EL (cell line): ENCODE measurements around the gene PLCB4.
"Not testable (repeated sequence)": the region's sequence is repeated elsewhere in the genome, so short reads cannot be mapped to it uniquely, and the experiment has no call there.

Experiments
- DNase-seq: peaks from one replicate; pipeline ENCODE4 v3.0.0-alpha.2; 2016

Gene PLCB4

DNA sequence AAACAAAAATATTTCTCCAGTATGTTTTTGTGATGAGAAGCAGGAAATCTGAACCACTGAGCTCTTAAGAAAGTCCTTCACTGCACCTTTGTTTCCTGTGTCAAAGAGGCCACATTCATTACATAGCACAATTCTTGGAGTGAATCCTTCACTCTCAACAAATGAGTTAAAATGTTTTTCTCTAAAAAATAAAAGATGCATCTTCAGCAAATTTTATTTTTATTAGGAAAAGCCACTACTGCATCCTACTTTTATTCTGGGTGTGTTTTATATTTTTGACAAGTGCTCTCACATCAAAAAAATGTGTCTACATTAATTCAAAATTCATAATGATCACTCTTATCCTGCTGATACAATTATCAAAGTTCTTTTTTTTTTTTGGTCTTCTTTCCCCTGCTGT is 76.3 kb downstream of the PLCB4 start:
- no peak for DNase-seq

DNA sequence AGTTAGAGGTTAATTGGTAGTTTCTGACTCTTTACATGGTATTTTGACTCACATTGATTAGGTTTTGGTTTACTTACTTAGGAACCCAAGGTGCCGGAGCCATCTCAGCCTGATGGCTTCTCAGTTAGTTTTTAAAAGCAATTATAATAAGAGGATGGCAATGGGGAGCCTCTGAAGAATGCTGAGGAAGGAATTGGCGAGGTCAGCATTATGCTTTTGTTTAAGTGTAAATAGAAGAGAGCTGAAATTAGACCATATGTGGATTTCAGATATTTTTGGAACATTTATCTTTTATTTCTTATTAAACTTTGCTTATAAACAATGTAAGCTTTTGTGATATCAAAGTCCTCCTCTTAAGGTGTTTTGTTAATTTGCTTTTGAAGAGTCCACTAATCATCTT is 77.8 kb downstream of the PLCB4 start:
- DNase-seq, result no peak

DNA sequence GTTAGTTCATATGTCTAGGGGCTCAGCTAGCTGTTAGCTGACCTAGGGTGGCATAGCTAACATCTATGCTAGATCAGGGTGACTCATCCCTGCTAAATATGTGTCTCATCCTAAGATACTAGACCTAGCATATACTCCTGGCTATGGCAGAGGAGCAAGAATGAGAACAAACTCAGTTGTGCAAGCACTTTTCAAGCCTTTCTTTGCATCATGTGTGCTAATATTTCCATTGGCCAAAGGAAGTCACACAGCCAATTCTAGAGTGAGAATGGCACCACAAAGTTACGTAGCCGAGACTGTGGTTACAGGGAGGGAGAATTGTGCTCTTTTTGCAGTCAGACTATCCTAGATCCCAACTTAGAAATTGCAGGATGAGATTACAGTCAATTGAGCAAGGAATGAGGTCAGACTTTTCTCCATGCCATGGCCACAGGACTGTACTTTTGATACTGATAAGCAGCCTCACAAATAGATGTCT is 78.7 kb downstream of the PLCB4 start:
- peak; percentile 77 for DNase-seq

DNA sequence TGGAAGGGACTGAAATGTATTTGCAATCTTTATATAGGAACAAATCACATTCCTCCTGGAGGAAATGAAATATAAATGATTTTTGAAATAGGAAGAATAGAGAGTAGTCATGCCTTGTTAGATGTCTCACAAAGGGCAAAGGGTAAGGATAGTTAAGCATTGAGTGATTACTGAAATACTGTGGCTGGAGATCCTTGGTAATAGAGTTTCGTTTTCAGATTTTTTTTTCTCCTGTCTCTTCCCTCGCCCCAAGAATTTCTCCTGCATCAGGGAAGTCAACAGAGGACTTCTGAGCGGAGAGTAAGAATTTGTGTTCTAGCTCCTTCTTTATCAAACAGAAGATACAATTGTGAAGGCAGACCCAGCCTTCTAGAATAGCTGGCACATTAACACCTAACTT is 79.4 kb downstream of the PLCB4 start:
- no peak for DNase-seq

DNA sequence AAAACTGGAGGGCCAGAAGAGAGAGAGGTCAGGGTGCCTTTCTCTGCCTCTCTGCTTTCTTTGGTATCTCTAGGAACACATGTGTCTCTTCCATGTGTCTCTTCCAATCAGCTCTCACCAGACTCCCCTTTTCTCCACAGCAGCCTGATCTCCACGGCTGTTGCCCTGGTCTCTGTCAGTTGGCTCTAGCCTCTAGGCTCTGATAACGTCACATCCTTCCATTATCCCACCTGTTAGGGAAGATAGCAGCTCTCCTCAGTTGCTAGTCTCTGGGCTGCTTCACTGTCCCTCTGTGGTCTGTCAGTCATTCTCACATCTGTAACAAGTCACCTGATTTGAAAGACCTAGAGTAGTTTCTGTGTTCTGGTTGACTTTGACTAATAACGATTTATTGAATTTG is 80.2 kb downstream of the PLCB4 start:
- no peak for DNase-seq

DNA sequence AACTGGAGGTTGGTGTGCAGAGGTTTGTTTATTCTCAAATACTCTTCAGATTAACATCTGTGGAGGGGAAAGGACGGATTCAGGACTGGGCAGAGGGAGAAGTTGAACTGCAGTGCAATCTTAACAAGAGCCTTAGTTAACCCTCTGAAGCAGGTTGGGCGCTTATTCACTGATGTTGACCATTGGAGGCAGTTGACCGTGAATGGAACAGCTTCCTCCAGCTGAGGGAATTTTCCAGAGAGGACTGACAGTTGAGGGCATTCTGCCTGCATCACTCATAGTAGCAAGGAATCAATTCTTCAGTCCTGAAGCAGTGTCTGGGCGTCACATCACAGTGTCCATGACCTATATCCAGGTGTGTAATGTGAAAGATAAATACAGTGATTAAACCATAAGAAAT is 80.9 kb downstream of the PLCB4 start:
- no peak for DNase-seq

DNA sequence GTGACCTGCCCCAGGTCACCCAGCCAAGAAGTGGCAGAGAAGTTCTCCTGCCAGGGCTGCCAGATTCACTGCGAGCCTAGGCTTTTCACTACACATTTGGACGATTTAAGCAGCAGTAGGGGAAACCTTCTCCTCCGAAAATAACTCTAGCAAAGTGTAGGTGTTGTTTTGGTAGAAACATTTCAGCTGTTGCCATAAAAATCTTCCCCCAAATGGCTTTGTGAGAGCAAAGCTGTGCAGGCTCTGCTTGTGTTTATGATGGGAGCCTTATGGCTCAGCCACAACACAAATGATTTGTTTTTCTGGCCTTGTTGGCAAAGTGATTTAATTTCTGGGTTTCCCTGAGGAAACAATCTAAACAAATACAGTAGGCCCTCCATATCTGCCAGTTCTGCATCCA is 81.8 kb downstream of the PLCB4 start:
- no peak for DNase-seq

DNA sequence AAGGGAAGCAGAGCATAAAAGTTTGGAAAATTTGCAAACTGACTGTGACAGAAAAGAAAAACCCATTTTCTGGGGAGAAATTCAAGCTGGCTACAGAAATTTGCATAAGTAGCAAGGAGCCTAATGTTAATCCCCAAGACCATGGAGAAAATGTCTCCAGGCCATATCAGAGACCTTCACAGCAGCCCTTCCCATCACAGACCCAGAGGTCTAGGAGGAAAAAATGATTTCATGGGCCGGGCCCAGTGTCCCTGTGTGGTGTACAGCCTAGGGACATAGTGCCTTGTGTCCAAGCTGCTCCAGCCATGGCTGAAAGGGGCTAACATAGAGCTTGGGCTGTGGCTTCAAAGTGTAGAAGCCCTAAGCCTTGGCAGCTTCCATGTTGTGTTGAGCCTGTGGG is 83.3 kb downstream of the PLCB4 start:
- DNase-seq, result not testable (repeated sequence)

DNA sequence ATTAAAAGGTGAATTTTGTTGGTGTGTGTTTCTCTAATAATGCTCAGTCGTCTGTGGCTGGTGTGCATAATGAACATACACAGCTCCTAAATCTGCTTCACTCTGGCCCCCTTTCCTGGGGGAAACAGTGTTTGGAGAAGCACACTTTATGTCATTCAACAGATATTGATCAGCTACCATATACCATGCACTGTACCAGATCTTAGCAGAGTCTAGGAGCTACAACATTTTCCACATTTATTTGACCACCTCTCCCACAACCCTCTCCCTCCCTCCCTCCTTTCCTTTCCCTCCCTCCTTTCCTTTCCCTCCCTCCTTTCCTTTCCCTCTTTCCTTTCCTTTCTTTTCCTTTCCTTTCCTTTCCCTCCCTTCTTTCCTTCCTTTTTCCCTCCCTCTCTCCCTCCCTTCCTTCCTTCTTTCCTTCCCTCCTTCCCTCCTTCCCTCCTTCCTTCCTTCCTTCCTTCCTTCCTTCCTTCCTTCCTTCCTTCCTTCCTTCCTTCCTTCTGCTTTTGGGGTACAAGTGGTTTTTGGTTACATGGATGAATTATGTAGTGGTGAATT is 85.7 kb downstream of the PLCB4 start:
- no peak for DNase-seq

DNA sequence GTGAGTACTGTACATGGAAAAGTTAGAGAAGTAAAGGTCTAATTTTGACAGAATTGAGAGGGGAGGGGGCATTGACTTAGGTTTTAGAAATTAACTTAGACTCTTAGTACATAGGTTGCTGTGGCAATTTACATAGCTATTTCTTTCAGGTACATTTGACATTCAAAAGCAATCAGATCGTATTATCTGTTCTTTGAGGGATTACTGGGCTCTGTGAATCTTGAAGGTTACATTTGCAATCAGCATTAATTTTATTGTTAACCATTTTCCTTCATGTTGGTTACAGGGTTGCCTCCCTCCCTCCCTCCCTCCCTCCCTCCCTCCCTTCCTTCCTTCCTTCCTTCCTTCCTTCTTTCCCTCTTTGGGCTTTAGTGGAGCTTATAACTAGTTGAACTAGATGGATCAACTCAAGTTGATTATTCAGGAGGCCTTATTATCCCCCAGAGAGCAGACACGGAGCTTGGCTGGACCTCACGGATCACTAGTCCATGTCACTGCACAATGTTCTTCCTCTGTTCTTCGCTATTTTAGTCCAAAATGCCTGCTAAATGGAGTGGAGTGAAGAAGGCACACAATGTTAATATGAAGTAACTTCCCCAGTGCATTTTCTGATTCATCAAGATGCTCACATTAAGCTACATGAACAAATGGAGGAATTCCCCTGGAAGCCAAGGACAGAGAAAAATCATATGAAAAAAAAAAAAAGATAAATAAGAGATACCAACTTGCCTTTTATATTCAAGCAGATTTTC is 87.8 kb downstream of the PLCB4 start:
- no peak for DNase-seq

DNA sequence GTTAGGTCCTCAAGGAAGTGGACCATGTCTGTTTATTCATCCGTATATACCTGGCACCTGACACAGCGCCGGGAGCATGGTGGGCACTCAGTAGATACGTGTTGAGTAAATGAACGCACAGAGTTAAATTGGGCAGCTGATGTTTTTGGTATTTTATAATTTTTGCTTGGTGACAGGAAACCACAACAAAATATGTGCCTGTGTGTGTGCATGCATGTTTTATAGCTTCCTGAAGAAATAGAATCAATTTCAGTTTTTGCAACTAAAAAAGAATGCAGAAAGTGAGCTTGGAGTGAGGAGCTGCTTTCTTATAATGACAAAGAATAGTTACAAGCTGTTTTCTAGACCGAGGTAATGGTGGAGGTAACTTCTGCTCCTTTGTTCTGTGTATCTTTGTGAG is 91.4 kb downstream of the PLCB4 start:
- DNase-seq, result no peak

DNA sequence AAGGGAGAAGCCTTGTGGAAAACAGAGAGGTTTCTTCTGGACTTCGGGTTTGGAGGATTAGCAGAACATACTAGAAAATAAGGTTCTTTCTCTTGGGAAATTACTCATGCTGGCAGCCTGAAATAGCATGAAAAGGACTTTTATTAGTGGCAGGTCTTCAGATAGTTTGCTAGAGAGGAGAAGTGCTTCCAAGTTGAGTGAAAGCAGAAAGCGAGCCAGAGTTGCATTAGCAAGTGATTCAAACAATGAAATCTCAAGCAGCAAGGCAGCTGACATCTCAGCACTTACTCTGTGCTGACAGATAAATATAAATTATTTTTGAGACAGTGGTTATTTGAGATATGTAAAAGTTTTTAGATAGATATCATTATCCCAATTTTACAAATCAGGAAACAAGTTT is 91.9 kb downstream of the PLCB4 start:
- DNase-seq, result no peak

DNA sequence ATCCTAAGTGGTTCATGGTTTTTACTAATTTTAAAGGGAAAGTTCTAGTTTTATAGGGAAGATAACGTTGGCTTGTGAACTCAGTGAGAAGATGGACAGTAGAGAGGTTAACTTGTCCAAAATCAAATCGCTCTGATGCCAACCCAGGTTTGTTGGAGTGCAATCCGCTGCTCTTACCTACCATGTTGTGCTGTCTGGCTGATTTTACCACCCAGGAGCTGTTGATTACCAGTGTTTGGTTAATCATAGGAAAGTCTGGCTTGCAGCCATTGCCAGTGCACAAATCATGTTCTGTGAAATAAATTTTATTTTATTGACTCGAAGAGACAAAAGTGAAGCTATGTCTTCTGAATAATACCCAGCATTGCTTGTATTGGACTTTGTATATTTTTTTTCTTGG is 92.4 kb downstream of the PLCB4 start:
- DNase-seq, result no peak

DNA sequence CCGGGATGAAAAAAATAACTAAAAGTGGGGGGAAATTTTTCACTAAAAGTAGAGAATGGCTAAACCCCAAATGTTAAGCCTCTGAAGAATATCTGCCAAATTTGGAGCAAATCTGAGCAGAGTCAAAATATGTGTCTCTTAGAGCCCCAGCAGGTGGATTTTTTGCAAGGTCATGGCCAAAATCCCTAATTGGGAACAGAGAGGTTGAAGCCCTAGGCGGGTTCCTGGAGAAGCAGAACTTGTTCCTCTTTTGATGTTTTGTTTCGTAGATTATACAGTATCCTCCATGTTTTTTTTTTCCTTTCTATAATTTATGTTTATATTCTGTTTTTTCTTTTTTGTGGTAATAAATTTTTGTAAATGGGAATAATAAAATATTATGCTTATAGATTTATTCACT is 94.4 kb downstream of the PLCB4 start:
- DNase-seq, result no peak

DNA sequence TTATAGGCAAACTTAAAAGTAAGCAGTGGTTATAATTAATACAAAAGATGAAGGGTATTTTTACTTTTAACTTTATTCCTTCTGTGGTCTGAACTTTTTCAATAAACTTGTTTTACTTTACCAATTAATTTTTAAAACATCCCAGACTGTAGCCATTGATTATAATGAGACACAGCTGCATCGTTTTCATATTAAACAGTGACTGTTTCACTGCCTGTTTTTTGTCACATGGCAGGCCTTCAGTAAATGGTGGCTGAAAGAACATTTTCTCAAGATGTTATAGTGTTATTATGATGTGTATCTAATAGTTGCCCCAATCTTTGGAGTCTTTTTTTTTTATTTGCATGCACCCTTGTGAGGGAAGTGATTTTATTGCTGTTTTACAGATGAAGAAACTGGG is 95.1 kb downstream of the PLCB4 start:
- no peak for DNase-seq

DNA sequence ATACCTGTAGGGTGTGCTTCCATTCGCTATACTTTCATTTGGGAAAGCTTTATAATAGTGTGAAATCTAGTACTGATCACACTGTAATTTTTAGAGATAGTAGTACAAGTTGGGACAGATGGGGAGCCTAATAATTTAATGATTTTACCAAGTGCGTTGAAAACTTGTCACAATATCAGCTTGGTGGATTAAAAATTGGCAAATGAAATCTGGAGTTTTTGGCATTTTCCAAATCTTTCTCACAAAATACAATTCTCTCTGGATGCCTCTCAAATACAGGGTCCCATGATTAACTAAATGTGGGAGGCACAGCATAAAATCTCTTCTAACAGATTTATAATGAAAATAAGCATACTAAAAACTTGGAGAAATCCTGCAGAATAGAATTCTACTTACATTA is 96.4 kb downstream of the PLCB4 start:
- no peak for DNase-seq

DNA sequence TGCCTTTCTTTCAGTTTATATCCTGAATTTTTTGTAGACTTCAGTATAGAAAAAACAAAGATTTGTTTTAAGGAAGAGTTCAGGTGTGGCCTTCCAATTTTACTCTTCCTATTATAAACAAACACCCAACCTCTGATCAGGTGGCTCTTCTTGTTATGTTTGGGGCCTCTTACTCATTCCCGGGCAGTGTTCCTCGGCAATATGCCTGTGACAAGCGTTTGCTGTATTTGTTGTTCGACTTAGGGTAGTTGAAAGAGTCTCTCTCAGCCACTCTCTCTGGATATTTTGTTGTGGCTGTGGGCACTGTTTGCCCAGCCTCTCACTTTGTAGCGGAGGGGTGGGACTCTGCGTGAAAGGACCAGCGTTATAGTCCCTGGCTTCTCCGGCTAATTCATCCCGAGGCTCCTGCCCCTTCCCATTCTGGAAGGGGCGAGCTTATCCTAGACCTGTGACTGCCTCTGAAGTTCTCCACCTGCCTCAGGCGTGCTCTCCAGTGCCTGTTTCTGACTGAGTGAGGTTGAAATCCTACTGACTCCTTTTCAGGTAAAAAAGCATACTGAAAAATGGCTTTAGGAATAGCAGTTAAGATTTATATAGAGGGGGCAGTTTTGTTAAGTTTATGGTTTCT is 97.4 kb downstream of the PLCB4 start:
- no peak for DNase-seq

DNA sequence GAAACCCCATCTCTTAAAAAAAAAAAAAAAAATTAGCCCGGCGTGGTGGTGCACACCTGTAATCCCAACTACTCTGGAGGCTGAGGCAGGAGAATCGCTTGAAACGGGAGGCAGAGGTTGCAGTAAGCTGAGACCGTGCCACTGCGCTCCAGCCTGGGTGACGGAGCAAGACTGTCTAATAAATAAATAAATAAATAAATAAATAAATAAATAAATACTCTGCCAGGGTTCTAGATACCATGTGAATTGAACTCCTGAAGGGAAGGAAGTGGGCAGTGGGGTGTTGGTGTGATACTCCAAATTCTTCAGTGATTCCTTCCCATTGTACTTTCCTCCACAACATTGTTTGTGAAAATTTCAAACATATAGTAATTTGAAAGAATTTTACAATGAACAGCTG is 100.5 kb downstream of the PLCB4 start:
- DNase-seq, result no peak

DNA sequence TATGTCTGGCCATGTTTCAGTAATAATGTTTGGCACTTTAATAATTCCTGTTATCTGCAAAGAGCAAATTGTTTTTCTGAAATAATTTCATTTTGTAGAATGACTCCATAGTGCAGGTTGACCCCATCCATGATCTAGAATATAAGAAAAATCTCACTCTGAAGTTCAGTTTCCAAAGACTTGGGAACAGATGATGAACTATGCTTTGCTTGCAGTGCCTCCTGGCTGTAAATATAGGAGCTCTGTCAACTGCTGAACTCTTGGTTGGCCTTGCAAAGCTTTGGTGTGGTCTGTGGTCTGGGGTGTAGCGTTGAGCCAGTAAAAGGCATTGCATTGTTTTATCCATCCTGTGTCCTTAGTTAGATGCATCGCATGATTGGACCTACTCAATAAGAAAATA is 104.0 kb downstream of the PLCB4 start:
- no peak for DNase-seq

DNA sequence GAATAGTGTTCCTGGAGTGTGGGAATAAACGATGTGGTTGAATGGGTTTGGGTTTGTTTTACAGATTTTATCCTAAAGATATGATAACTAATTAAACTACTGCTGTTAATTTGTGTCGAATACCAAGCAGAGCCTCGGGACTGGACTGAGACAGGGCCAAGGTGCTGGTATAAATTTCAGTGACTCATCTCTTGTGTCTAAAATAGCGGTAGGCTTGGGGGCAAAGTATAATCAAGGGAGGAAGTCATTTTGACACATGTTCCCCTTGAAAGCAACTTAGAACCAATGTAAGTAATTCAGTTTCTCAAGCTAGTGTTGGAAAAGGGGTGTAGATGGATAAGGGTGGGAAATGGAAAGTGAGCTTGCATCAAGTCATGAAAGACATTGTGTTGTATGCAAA is 108.4 kb downstream of the PLCB4 start:
- no peak for DNase-seq

DNA sequence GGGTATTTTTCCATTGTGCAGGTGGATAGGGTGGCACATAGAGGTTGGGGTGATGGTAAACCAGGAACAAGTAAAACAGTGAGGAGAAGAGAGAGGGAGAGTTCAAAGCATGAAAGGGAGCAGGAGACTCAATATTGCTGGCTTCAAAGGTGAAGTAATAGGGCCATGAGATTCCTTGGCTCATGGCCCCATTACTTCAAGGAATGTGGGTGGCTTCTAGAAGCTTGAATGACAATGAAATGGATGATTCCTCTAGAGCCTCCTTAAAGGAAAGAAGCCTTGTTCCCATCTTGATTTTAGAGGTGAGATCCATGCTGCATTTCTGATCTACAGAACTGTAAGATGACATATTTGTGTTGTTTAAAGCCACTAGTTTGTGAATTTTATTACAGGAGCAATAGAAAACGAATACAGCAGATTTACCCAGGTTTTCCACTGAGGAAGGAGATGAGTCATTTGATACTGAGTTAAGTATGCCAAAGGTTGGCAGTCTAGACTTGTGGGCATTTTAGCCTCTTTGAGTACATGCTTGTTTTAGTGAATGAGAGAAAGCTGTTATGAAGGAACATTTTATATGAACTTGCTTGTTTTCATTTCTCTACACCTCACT is 110.4 kb downstream of the PLCB4 start:
- peak; percentile 48 for DNase-seq

DNA sequence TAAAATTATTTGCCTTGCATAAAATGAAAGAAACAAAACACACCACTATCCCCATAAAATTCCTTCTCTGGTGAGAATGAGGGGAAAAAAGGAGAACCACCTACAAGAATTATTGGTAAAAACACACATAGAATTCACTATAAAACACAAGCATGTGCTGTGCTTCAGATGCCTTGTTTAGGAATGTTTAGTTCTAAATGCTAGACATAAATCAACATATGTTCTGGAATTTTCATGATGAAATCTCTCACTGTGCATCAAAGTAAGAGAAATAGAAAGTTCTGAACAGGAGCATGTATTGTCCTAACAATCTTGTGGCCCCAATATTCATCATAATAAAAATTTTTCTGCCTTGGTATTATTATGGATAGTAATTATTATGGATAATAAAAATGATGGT is 111.0 kb downstream of the PLCB4 start:
- DNase-seq, result no peak

DNA sequence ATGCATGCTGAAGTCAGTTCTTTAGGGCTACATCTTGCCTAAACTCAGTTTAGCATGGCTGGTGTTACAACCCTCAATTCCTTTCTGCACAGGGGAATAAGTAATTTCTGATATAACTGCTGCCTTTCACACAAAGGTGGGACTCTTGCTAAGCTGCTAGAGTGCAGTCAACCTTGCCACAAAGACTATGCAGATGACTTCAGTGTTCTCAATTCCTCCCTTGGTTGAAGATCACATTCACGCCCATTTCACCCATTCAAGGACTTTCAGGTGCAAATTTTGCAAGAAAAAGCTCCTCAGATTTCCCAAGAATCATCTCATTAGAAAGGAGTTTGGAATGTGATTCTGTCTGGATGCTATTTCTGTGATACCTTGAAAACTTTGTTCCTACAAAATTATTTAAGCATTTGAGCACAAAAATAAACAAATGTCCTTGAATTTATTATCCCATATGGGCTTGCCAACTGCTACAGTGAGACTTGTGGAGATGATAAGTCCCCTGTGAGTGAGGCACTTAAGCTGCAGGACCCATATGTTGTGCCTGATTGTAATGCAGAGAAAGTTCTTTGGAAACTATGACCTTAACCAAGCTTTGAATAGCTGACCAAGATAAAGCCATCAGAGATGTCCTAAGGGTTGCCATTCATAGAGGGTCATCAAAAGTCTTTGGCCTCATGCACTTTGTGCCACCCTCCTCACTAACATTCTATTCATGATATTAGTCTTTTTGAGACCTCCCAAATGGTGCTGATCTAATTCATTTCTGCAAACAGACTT is 111.8 kb downstream of the PLCB4 start:
- DNase-seq, result no peak
